Measurements from ENCODE around the gene PRLR. TPM values are rescaled to one million over a fixed set of nuclear protein-coding genes. Genes with fewer than 3 reads are reported as not detected.
A peak's percentile ranks its signal among the peaks of the same experiment; 100 is the strongest.

Gene PRLR
- total and polyA plus RNA-seq, 11 donors = 0.08 to 2.2 (median 0.57) TPM

GRCh38 chr5:35153375-35153932 is 76.8 kb downstream of the PRLR start:
- ATAC-seq (no peak), DNase-seq (no peak)
- TF ChIP-seq POLR2A (IDR thresholded peaks at IDR 0.05) = no peak
- TF ChIP-seq CTCF (IDR thresholded peaks at IDR 0.05) = no peak
- Histone ChIP-seq H3K36me3 (no peaks in the 10 kb centered on the region), H3K27ac (no peak overlapping the region), H3K27me3 (no peaks in the 10 kb centered on the region), H3K4me3 (no peak overlapping the region), H3K4me1 (no peaks in the 10 kb centered on the region), H3K9me3 (no peaks in the 10 kb centered on the region)
- WGBS, 4 donors = 68 to 86% (median 80%) methylated on average over 2 of the region's 2 CpGs
- intact Hi-C loops (cut with DNase I) = loop anchor here in 1 of 10 donors (10.0 kb wide), 1 partner anchor 831 kb away; no protein-coding TSS in a partner anchor

- intact Hi-C loops (cut with DNase I) = loop anchor here in 1 of 10 donors (10.0 kb wide), 1 partner anchor 832 kb away; no protein-coding TSS in a partner anchor
- TF ChIP-seq POLR2A (IDR thresholded peaks at IDR 0.05) (no peak), CTCF (IDR thresholded peaks at IDR 0.05) (no peak)
- Histone ChIP-seq H3K4me1 (no peaks in the 10 kb centered on the region), H3K27me3 (no peaks in the 10 kb centered on the region), H3K9me3 (no peaks in the 10 kb centered on the region), H3K36me3 (no peaks in the 10 kb centered on the region), H3K4me3 (no peak overlapping the region), H3K27ac (no peak overlapping the region)
- no peak for DNase-seq
- 88 to 96% (median 92%) methylated on average over 1 of the region's 1 CpG for WGBS, 4 donors
- ATAC-seq = no peak
Observed at GRCh38 chr5:35152733-35153132, 77.6 kb downstream of the PRLR start.

DNA sequence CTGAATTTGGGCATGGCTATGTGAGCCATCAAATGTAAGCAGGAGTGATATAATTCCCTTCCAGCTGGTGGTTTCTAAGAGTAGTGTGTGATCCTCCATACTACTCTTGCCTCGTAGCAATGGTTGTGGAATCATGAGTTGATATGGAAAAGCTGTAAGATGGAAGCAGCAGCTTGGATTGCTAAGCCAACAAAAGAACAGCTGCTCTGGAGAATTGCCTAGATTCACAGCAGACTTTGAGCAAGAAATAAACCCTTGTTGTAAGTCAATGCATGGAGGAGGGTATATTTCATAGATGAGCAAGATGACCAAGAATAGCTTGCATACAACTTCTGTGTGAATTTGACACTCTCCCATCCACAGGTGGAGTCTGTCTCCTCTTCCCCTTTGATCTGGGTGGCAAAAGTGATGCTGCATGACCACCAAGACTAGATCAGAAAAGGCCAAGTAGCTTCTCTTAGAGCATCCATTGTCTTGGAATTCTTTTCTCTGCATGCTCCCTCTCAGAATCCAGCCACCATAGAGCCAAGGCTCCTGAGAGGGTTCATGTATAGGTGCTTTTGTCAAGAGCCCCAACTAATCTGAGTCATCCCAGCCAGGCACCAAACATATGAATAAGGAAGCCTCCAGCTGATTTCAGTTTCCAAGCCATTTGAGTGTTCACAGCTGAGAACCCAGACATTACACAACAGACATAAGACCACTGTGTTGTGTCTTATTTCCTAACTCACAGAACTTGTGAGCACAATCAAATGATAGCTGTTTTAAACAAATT is 79.0 kb downstream of the PRLR start:
- no peak for TF ChIP-seq CTCF (IDR thresholded peaks at IDR 0.05)
- no peak for TF ChIP-seq POLR2A (IDR thresholded peaks at IDR 0.05)
- no peak overlapping the region for H3K4me3 ChIP-seq
- intact Hi-C loops (cut with DNase I) = loop anchor here in 1 of 10 donors (10.0 kb wide), 1 partner anchor 833 kb away; no protein-coding TSS in a partner anchor
- H3K27ac ChIP-seq = no peak overlapping the region
- H3K9me3 ChIP-seq = no peaks in the 10 kb centered on the region
- ATAC-seq (peak in 1 of 4 donors; percentile 59), DNase-seq (no peak)
- no peaks in the 10 kb centered on the region for H3K27me3 ChIP-seq
- no peaks in the 10 kb centered on the region for H3K36me3 ChIP-seq
- WGBS, 4 donors = 67 to 75% (median 69%) methylated on average over 1 of the region's 1 CpG
- H3K4me1 ChIP-seq = no peaks in the 10 kb centered on the region

GRCh38 chr5:35149041-35149440 is 81.2 kb downstream of the PRLR start:
- Histone ChIP-seq H3K27me3 (no peaks in the 10 kb centered on the region), H3K4me3 (no peak overlapping the region), H3K36me3 (no peaks in the 10 kb centered on the region), H3K9me3 (no peaks in the 10 kb centered on the region), H3K27ac (no peak overlapping the region), H3K4me1 (no peaks in the 10 kb centered on the region)
- intact Hi-C loops (cut with DNase I) = no loop called here
- no peak for ATAC-seq
- no peak for DNase-seq
- no peak for TF ChIP-seq POLR2A (IDR thresholded peaks at IDR 0.05)
- TF ChIP-seq CTCF (IDR thresholded peaks at IDR 0.05) = no peak
- WGBS, 4 donors = 51 to 70% (median 61%) methylated on average over 1 of the region's 1 CpG

All from heart left ventricle (tissue), 16 donors.